HFFc6 (cell line): ENCODE measurements around the gene INPP5B. TPM values are rescaled to one million over a fixed set of nuclear protein-coding genes. Genes with fewer than 3 reads are reported as not detected.
"Not testable (repeated sequence)": the region's sequence is repeated elsewhere in the genome, so short reads cannot be mapped to it uniquely, and the experiment has no call there.

ENCODE experiments used
- DNase-seq: peaks from one replicate; pipeline ENCODE4 v3.0.0-alpha.2; 2018
- H3K27ac Mint-ChIP-seq: 2 replicates; pipeline ENCODE4 v1.8.0; 2020; ENCODE audit warnings: mild to moderate bottlenecking, mixed read lengths
- H3K27me3 Mint-ChIP-seq: 2 replicates; pipeline ENCODE4 v1.8.0; 2021; ENCODE audit warnings: mild to moderate bottlenecking, moderate library complexity, mixed read lengths; ENCODE audit not compliant: insufficient read depth
- H3K36me3 Mint-ChIP-seq: 2 replicates; pipeline ENCODE4 v1.8.0; 2021; ENCODE audit warnings: low read depth, mixed read lengths
- H3K4me1 Mint-ChIP-seq: 2 replicates; pipeline ENCODE4 v1.8.0; 2020; ENCODE audit warnings: low read depth, mixed read lengths
- H3K4me3 Mint-ChIP-seq: 2 replicates; pipeline ENCODE4 v1.8.0; 2020; ENCODE audit warnings: mild to moderate bottlenecking, moderate library complexity, mixed read lengths
- H3K9me3 Mint-ChIP-seq: 2 replicates; pipeline ENCODE4 v1.8.0; 2020; ENCODE audit warnings: mild to moderate bottlenecking, mixed read lengths
- CTCF ChIP-seq: fragments of 200-600 bp; sonication (generic); IDR thresholded peaks from 2 replicates; pipeline ENCODE4 v1.5.0; 2021; ENCODE audit warnings: antibody characterized with exemption, mild to moderate bottlenecking
- total RNA-seq, 6 experiments: library from RNA; stranded (reverse); fragmentation: NEBNext Ultra II Directional; extraction: Animal tissue kit (Norgen Biotek cat#: 25700); gene quantifications; 2 replicates in 1 of 6; 3 replicates in 5 of 6; pipeline ENCODE4 v1.2.3, GENCODE V29; 2021

The INPP5B gene
- total RNA-seq, 6 experiments from 2014 or later = 9.6 to 16.0 (median 12.7) TPM

- Mint-ChIP-seq H3K27me3 (no peaks in the 10 kb centered on the region; the same call in 1 of the 2 replicates), H3K9me3 (no peaks in the 10 kb centered on the region), H3K27ac (no peak overlapping the region), H3K36me3 (peaks cover 25% of the 10 kb centered on the region), H3K4me3 (no peak overlapping the region), H3K4me1 (peaks cover 9% of the 10 kb centered on the region)
- no peak for DNase-seq
- TF ChIP-seq CTCF = no peak
Measured at GRCh38 chr1:37983546-37983945, 36.7 kb upstream of the INPP5B start.

DNA sequence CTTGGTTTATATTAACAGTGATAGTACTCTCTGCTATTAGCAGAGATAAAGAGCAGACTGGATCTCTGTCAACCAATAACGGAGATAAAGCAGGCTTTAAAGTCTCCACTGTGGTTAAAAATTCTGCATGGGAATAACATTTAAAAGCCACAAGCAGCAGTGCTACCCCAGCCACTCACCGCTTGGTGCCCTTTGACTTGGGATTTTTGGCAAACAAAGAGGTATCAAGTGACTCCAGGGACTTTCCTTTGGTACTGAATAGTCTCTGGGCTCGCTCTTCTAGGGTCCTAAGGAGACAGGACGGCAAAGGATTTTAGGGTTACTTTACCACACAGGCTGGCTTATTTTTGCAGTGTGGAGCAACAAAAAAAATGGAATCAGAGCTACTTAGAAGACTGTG is 31.7 kb upstream of the INPP5B start:
- Mint-ChIP-seq H3K27me3 (peaks cover 3% of the 10 kb centered on the region; the same call in 1 of the 2 replicates), H3K36me3 (peaks cover 35% of the 10 kb centered on the region)

GRCh38 chr1:37975083-37975482 is 28.2 kb upstream of the INPP5B start:
- H3K9me3 Mint-ChIP-seq, H3K4me1 Mint-ChIP-seq, H3K27ac Mint-ChIP-seq, H3K4me3 Mint-ChIP-seq, H3K27me3 Mint-ChIP-seq: not testable (repeated sequence)
- peaks cover 45% of the 10 kb centered on the region for H3K36me3 Mint-ChIP-seq
- peak; percentile 84 for TF ChIP-seq CTCF
- DNase-seq = peak; percentile 57

More for the DNA sequence above, 31.7 kb upstream of the INPP5B start:
- no peak overlapping the region for H3K4me3 Mint-ChIP-seq
- H3K9me3 Mint-ChIP-seq = no peaks in the 10 kb centered on the region
- no peak for DNase-seq
- no peak for TF ChIP-seq CTCF
- H3K4me1 Mint-ChIP-seq = no peaks in the 10 kb centered on the region
- H3K27ac Mint-ChIP-seq = no peak overlapping the region

DNA sequence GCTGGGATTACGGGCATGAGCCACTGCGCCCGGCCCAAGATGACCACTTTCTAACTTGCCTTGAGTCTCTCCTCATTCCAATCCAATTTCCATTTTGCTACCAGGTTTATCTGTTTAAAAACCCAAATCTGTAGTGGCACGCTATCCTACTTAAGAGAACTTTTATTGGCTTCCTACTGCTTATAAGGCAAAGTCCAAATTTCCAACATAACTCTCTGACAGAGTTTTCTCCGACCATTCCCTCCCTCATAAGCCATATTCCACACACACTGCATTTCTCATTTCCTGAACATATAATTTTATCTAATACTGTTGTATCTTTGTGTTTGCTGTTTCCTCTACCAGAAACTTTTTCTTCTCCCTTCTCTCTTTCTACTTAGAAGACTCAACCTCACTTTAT is 27.7 kb upstream of the INPP5B start:
- peaks cover 12% of the 10 kb centered on the region for H3K4me1 Mint-ChIP-seq
- no peak for DNase-seq
- H3K27me3 Mint-ChIP-seq = peaks cover 3% of the 10 kb centered on the region; the same call in 1 of the 2 replicates
- H3K36me3 Mint-ChIP-seq = peaks cover 47% of the 10 kb centered on the region
- H3K9me3 Mint-ChIP-seq = no peaks in the 10 kb centered on the region
- no peak for TF ChIP-seq CTCF
- H3K27ac Mint-ChIP-seq = no peak overlapping the region; the same call in 1 of the 2 replicates
- no peak overlapping the region for H3K4me3 Mint-ChIP-seq

DNA sequence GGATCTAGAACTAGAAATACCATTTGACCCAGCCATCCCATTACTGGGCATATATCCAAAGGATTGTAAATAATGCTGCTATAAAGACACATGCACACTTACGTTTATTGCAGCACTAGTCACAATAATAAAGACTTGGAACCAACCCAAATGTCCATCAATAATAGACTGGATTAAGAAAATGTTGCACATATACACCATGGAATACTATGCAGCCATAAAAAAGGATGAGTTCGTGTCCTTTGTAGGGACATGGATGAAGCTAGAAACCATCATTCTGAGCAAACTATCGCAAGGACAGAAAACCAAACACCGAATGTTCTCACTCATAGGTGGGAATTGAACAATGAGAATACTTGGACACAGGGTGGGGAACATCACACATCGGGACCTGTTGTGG is 26.8 kb upstream of the INPP5B start:
- Mint-ChIP-seq H3K4me1 (peaks cover 21% of the 10 kb centered on the region), H3K36me3 (peaks cover 51% of the 10 kb centered on the region)
- H3K27ac Mint-ChIP-seq, DNase-seq, H3K9me3 Mint-ChIP-seq, H3K4me3 Mint-ChIP-seq, H3K27me3 Mint-ChIP-seq: not testable (repeated sequence)

DNA sequence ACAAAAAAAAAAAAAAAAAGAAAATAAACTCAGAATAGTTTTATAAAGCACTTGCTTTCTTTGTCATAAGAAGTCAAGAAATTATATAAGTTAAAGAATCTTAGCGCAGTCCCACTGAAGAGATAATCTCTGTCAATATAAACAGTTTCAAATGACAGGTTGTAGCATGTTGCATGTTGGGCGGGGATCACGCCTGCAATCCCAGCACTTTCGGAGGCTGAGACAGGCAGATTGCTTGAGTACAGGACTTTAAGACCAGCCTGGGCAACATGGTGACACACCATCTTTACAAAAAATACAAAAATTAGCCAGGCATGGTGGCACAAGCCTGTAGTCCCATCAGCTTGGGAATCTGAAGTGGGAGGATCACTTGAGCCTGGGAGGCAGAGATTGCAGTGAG is 18.4 kb upstream of the INPP5B start:
- H3K9me3 Mint-ChIP-seq = no peaks in the 10 kb centered on the region
- no peaks in the 10 kb centered on the region for H3K27me3 Mint-ChIP-seq
- no peak overlapping the region for H3K27ac Mint-ChIP-seq
- H3K4me1 Mint-ChIP-seq = peaks cover 28% of the 10 kb centered on the region
- no peak for DNase-seq
- H3K4me3 Mint-ChIP-seq = no peak overlapping the region
- H3K36me3 Mint-ChIP-seq = peaks cover 38% of the 10 kb centered on the region
- no peak for TF ChIP-seq CTCF

DNA sequence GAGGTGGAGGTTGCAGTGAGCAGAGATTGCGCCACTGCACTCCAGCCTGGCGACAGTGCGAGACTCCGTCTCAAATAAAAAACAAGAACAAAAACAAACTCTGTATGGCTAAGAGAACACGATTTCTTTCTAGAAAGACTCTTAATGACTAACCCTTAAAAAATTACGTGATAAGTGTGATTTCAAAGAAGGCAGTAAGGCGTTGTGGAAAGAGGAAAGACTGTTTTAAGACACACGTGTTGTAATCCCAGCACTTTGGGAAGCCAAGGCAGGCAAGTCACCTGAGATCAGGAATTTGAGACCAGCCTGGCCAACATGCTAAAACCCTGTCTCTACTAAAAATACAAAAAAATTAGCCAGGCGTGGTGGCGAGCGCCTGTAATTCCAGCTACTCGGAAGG is 17.3 kb upstream of the INPP5B start:
- not testable (repeated sequence) for H3K4me3 Mint-ChIP-seq, H3K9me3 Mint-ChIP-seq, H3K27ac Mint-ChIP-seq, DNase-seq, H3K27me3 Mint-ChIP-seq
- Mint-ChIP-seq H3K36me3 (peaks cover 36% of the 10 kb centered on the region), H3K4me1 (peaks cover 26% of the 10 kb centered on the region)
